ENCODE data around the gene EIF4G1.
"Not testable (repeated sequence)": the region's sequence is repeated elsewhere in the genome, so short reads cannot be mapped to it uniquely, and the experiment has no call there.

Gene EIF4G1

GRCh38 chr3:184314363-184314699 lies at the start of gene EIF4G1:
EIF4G1 (plus strand) TSS chr3:184314606; CDS start chr3:184315797, 1,191 bp downstream.
- peak; percentile 95 for DNase-seq

- DNase-seq: not testable (repeated sequence)
These were observed 47.2 kb upstream of the EIF4G1 start for GRCh38 chr3:184267249-184267648.

- no peak for DNase-seq
These were observed 42.1 kb upstream of the EIF4G1 start for GRCh38 chr3:184272269-184272668.

- no peak for DNase-seq
These were observed 39.1 kb upstream of the EIF4G1 start for GRCh38 chr3:184275381-184275701.

GRCh38 chr3:184275961-184276910 lies 38.2 kb upstream of the EIF4G1 start, which contains the start of gene ECE2:
ECE2 (plus strand) TSS chr3:184276022; CDS start chr3:184276154, 132 bp downstream.
- DNase-seq: no peak

GRCh38 chr3:184277366-184277765 lies 37.0 kb upstream of the EIF4G1 start:
- no peak for DNase-seq

GRCh38 chr3:184282941-184283340 lies 31.5 kb upstream of the EIF4G1 start:
- DNase-seq: no peak

GRCh38 chr3:184283681-184284080 lies 30.7 kb upstream of the EIF4G1 start:
- no peak for DNase-seq

GRCh38 chr3:184284696-184285095 lies 29.7 kb upstream of the EIF4G1 start:
- DNase-seq: no peak

GRCh38 chr3:184289426-184289938 lies 24.9 kb upstream of the EIF4G1 start:
- peak; percentile 75 for DNase-seq

- DNase-seq: no peak
These were observed 24.1 kb upstream of the EIF4G1 start for GRCh38 chr3:184290331-184290730.

- DNase-seq: no peak
These were observed 23.2 kb upstream of the EIF4G1 start for GRCh38 chr3:184291044-184291737.

GRCh38 chr3:184291738-184292445 lies 22.5 kb upstream of the EIF4G1 start:
- DNase-seq: no peak

GRCh38 chr3:184295771-184296170 lies 18.6 kb upstream of the EIF4G1 start:
- no peak for DNase-seq

GRCh38 chr3:184296616-184297015 lies 17.8 kb upstream of the EIF4G1 start:
- DNase-seq: no peak

- DNase-seq: peak; percentile 97
These were observed 15.5 kb upstream of the EIF4G1 start, which contains the start of gene PSMD2 for GRCh38 chr3:184298759-184299487. PSMD2 (plus strand) TSS chr3:184299241; CDS start chr3:184299267, 26 bp downstream.

GRCh38 chr3:184299488-184300377 lies 14.7 kb upstream of the EIF4G1 start:
- DNase-seq: no peak

- DNase-seq: no peak
These were observed 14.1 kb upstream of the EIF4G1 start for GRCh38 chr3:184300378-184300720.

GRCh38 chr3:184305577-184305976 lies 8.8 kb upstream of the EIF4G1 start:
- DNase-seq: no peak

- DNase-seq: no peak
These were observed 7.9 kb upstream of the EIF4G1 start for GRCh38 chr3:184306341-184306972.

GRCh38 chr3:184307915-184308314 lies 6.5 kb upstream of the EIF4G1 start:
- no peak for DNase-seq
